SU-DHL-6 (cell line): Measurements from ENCODE around the gene PTCSC3.

ENCODE experiments used
- CTCF ChIP-seq: fragments of 200-600 bp; sonication (generic); IDR thresholded peaks from one replicate; pipeline ENCODE4 v1.5.1; 2017; ENCODE audit warnings: antibody characterized with exemption, mild to moderate bottlenecking, low read length, moderate library complexity; ENCODE audit not compliant: insufficient read depth, poor library complexity, severe bottlenecking
- EZH2phosphoT487 ChIP-seq: fragments of 200-600 bp; sonication (generic), shearing (Covaris generic); conservative IDR thresholded peaks from 2 replicates; pipeline ENCODE4 v1.6.1; 2018; ENCODE audit warnings: mild to moderate bottlenecking, antibody characterized with exemption, low read length, moderate library complexity, mixed read lengths

DNA sequence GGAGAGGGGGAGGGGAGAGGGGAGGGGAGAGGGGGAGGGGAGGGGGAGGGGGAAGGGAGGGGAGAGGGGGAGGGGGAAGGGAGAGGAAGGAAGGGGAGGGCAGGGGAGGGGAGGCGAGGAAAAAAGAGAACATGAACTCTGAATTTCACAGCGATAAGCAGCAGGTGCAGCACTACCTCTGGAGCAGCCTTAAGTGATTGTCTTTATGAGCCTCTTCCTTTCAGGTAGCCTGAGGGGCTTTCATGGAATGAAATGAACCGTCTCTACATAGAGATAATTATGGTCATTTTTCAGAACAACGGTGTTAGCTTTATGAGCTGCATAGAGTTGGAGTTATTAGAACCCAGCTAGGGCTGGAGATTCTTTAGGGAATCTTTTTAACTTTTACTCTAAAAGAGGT lies 18.1 kb upstream of the PTCSC3 start:
- no peak for TF ChIP-seq CTCF
- TF ChIP-seq EZH2phosphoT487, result no peak
